Gastroesophageal sphincter (tissue), 3 donors: ENCODE measurements around the gene EGFR.

Experiments used
- EP300 ChIP-seq: sonication (generic); formaldehyde crosslinking; IDR thresholded peaks from one replicate; pipeline ENCODE4 v1.6.1; 2017; ENCODE audit warnings: antibody characterized with exemption, mild to moderate bottlenecking
- POLR2A ChIP-seq, 2 donors: fragments of 450-650 bp; IDR thresholded peaks; one replicate each; pipeline ENCODE4 v1.6.1; 2017; ENCODE audit warnings: antibody characterized with exemption in 2 of 2, mild to moderate bottlenecking in 2 of 2, moderate library complexity in 1 of 2
- POLR2AphosphoS5 ChIP-seq: sonication (generic); formaldehyde crosslinking; IDR thresholded peaks from one replicate; pipeline ENCODE4 v1.6.1; 2017; ENCODE audit warnings: antibody characterized with exemption
- TF ChIP-seq, protein P1 (sequence below), 4 experiments: fragments of 200-600 bp in 2 of 4; fragments of 450-650 bp in 2 of 4; sonication (generic) in 1 of 4; IDR thresholded peaks; one replicate each; pipeline ENCODE4 v1.5.1; 2017 to 2019; ENCODE audit warnings: antibody characterized with exemption in 4 of 4, mild to moderate bottlenecking in 2 of 4, moderate library complexity in 2 of 4

- TF ChIP-seq, protein P1, sequence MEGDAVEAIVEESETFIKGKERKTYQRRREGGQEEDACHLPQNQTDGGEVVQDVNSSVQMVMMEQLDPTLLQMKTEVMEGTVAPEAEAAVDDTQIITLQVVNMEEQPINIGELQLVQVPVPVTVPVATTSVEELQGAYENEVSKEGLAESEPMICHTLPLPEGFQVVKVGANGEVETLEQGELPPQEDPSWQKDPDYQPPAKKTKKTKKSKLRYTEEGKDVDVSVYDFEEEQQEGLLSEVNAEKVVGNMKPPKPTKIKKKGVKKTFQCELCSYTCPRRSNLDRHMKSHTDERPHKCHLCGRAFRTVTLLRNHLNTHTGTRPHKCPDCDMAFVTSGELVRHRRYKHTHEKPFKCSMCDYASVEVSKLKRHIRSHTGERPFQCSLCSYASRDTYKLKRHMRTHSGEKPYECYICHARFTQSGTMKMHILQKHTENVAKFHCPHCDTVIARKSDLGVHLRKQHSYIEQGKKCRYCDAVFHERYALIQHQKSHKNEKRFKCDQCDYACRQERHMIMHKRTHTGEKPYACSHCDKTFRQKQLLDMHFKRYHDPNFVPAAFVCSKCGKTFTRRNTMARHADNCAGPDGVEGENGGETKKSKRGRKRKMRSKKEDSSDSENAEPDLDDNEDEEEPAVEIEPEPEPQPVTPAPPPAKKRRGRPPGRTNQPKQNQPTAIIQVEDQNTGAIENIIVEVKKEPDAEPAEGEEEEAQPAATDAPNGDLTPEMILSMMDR (IDR thresholded peaks at IDR 0.05): no peak
- TF ChIP-seq POLR2A (IDR thresholded peaks at IDR 0.05) (no peak), EP300 (no peak), POLR2AphosphoS5 (no peak)
Measured at GRCh38 chr7:55072251-55072650, 53.4 kb downstream of the EGFR start.
